ENCODE data around the gene SKI. TPM values are rescaled to one million over a fixed set of nuclear protein-coding genes. Genes with fewer than 3 reads are reported as not detected.

Gene SKI
- total and polyA plus RNA-seq, 2 of the 4 experiments (the other 2 are of a cell fraction) = 2.3 to 20.1 TPM

DNA sequence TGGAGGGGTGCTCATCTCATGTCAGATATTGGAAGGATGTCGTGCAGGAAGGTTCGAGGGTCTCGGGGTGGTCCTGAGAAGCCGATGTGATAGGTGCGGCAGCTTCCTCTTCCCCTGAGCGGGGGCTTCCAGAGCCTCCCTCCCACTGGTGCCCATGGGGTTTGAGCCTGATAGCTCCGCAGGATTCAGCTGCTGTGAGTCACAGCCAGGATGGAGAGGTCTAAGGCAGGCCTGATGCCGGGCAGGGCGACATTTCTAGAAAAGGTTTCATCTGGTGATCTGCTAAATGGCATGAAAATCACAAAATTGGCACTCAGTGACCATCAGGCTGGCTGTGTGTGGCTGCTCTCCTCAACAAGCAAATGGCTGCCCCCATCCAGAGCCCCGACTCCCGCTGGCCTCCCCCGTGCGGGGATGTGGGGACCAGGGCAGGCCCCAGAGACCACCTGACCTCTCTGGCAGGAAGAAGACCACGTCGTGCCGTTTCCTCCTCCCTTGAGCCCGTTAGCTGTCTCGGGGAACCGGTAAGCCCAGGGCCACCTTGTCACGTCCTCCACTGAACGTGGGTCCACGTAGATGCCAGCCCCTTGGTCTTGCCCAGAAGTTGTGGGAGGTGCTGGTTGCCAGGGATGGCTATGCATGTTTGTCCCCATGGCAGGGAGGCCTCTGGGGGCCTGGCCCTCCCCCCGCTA lies 66.1 kb downstream of the SKI start (continued):
- no peak for TF ChIP-seq RCOR1 (IDR thresholded peaks at IDR 0.05; ENCODE audit: insufficient replicate concordance, low read length)
- TF ChIP-seq MAZ (IDR thresholded peaks at IDR 0.05; ENCODE audit: borderline replicate concordance, low read depth, low read length) = no peak
- TF ChIP-seq BHLHE40 (IDR thresholded peaks at IDR 0.05; ENCODE audit: low read depth, low read length) = no peak
- TF ChIP-seq MXI1 (IDR thresholded peaks at IDR 0.05; ENCODE audit: borderline replicate concordance, low read depth, low read length) = no peak
- TF ChIP-seq CTCF (conservative IDR thresholded peaks at IDR 0.05; ENCODE audit: low read depth, low read length) = no peak
